HG03354 (cell line): ENCODE measurements around the gene TBL1X.

Source experiments
- ATAC-seq: cut with Tn5 transposase; IDR thresholded peaks from one replicate; pipeline ENCODE4 v1.9.1; 2021; ENCODE audit warnings: mild to moderate bottlenecking; ENCODE audit not compliant: unreplicated experiment, poor library complexity, severe bottlenecking

TBL1X gene

GRCh38 chrX:9775930-9776329 is 311.1 kb downstream of the TBL1X start:
- no peak for ATAC-seq

- ATAC-seq, result no peak
These were observed 317.1 kb downstream of the TBL1X start for GRCh38 chrX:9781941-9782340.

GRCh38 chrX:9784332-9784731 is 319.5 kb downstream of the TBL1X start:
- ATAC-seq, result no peak

GRCh38 chrX:9785254-9785943 is 320.5 kb downstream of the TBL1X start:
- no peak for ATAC-seq

- no peak for ATAC-seq
These were observed 321.3 kb downstream of the TBL1X start, which contains the start of gene SHROOM2 for GRCh38 chrX:9785944-9786797. SHROOM2 (plus strand) TSS chrX:9786429; CDS start chrX:9786546, 117 bp downstream.

GRCh38 chrX:9786798-9787635 is 322.2 kb downstream of the TBL1X start:
- ATAC-seq, result no peak

GRCh38 chrX:9788911-9789310 is 324.1 kb downstream of the TBL1X start:
- ATAC-seq, result no peak

GRCh38 chrX:9789555-9789954 is 324.7 kb downstream of the TBL1X start:
- no peak for ATAC-seq
